Measurements from ENCODE around the gene TRIM54.

Gene TRIM54

DNA sequence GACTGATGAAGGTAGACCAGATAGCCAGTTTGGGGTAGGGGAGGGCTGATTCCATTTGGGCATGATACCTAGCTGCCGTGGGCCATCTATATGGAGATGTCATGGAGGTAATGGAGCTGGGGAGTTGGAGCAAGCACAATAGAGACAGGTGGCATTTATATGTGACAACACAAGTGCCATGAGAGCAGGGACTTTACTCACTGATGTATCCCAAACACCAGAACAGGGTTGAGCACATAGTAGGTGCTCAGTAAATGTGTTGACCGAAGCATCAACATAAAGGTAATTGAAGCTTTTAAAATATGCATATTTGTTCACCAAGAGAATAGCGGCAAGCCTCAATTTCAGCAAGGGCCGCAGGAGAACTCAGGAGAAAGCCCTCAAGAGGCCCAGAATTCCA lies 34.3 kb upstream of the TRIM54 start:
- no peak for DNase-seq (ENCODE audit: low read depth)
- no peak overlapping the region for H3K4me3 ChIP-seq (ENCODE audit: control insufficient read depth, low read depth, low read length)
- TF ChIP-seq, protein P1, sequence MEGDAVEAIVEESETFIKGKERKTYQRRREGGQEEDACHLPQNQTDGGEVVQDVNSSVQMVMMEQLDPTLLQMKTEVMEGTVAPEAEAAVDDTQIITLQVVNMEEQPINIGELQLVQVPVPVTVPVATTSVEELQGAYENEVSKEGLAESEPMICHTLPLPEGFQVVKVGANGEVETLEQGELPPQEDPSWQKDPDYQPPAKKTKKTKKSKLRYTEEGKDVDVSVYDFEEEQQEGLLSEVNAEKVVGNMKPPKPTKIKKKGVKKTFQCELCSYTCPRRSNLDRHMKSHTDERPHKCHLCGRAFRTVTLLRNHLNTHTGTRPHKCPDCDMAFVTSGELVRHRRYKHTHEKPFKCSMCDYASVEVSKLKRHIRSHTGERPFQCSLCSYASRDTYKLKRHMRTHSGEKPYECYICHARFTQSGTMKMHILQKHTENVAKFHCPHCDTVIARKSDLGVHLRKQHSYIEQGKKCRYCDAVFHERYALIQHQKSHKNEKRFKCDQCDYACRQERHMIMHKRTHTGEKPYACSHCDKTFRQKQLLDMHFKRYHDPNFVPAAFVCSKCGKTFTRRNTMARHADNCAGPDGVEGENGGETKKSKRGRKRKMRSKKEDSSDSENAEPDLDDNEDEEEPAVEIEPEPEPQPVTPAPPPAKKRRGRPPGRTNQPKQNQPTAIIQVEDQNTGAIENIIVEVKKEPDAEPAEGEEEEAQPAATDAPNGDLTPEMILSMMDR (IDR thresholded peaks at IDR 0.05; ENCODE audit: control insufficient read depth, insufficient read depth, low read depth, low read length, missing control alignments): no peak

DNA sequence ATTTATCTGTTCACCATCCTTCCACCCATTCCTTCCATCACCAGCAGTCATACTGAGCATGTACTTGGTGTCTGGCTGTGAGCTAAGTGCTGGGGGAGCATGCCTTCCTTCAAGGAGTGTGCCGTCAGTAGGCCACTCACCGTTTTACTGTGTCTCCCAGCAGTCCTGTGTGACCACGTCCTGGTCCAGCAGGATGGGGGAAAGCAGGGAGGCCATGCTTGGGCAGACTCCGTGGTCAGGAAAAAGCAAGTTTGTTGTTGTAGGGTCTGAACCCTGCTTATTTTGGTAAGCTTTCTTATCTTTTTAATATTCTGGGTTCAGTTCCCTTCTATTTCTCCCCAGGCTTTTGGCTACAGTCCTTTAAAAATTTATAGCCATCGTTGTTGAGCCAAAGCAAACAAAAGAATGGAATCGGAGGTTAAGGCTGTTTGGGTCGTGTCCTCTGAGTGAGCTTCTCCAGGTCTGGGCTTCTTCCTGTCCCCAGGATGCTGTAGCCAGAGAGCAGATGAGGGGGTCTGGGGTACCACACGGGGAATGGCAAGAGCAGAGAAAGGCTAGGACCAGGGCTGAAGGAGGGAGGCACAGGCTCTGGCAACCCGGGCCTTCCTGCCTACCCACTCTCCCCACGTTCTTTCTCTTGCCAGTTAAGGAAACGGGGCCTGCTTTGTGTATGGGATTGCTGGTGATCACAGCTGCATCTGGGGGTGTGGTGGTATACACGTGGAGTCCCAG lies 32.9 kb upstream of the TRIM54 start:
- H3K4me3 ChIP-seq (ENCODE audit: control insufficient read depth, low read depth, low read length): no peak overlapping the region
- TF ChIP-seq, protein P1 (IDR thresholded peaks at IDR 0.05; ENCODE audit: control insufficient read depth, insufficient read depth, low read depth, low read length, missing control alignments): no peak
- peak; percentile 13 for DNase-seq (ENCODE audit: low read depth)

- TF ChIP-seq, protein P1 (IDR thresholded peaks at IDR 0.05; ENCODE audit: control insufficient read depth, insufficient read depth, low read depth, low read length, missing control alignments): peak; percentile 67
- no peak overlapping the region for H3K4me3 ChIP-seq (ENCODE audit: control insufficient read depth, low read depth, low read length)
- no peak for DNase-seq (ENCODE audit: low read depth)
Measured at GRCh38 chr2:27249891-27250651, 32.2 kb upstream of the TRIM54 start.

- TF ChIP-seq, protein P1 (IDR thresholded peaks at IDR 0.05; ENCODE audit: control insufficient read depth, insufficient read depth, low read depth, low read length, missing control alignments): no peak
- no peak for DNase-seq (ENCODE audit: low read depth)
- no peak overlapping the region for H3K4me3 ChIP-seq (ENCODE audit: control insufficient read depth, low read depth, low read length)
Measured at GRCh38 chr2:27250652-27251379, 31.4 kb upstream of the TRIM54 start.

- H3K4me3 ChIP-seq (ENCODE audit: control insufficient read depth, low read depth, low read length): no peak overlapping the region
- no peak for DNase-seq (ENCODE audit: low read depth)
- TF ChIP-seq, protein P1 (IDR thresholded peaks at IDR 0.05; ENCODE audit: control insufficient read depth, insufficient read depth, low read depth, low read length, missing control alignments): no peak
Measured at GRCh38 chr2:27251766-27252165, 30.5 kb upstream of the TRIM54 start.

DNA sequence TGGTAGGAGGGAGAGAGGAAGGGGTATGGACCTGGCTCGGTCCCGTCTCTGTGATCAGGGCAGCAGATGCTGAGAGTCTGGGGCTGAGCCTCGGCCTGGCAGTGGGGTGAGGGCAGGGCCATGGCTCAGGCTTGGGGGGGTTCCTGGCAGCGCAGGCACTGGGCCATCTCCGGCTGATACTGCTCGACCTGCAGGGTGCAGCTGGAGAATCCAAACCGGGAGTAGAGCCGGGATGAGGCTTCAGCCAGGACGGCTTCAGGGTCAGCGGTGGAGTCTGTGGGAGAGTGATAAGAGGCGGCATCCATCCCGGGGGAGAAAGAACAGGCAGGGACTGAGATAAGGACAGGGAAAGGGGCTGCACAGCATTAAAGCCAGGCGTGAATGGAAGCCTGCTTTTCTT lies 27.0 kb upstream of the TRIM54 start:
- no peak overlapping the region for H3K4me3 ChIP-seq (ENCODE audit: control insufficient read depth, low read depth, low read length)
- no peak for DNase-seq (ENCODE audit: low read depth)
- TF ChIP-seq, protein P1 (IDR thresholded peaks at IDR 0.05; ENCODE audit: control insufficient read depth, insufficient read depth, low read depth, low read length, missing control alignments): no peak
